ENCODE data around the gene WDR33. TPM values are rescaled to one million over a fixed set of nuclear protein-coding genes. Genes with fewer than 3 reads are reported as not detected.

Gene WDR33
- total RNA-seq, 1 donor from 2014 or later = 54.7 TPM

GRCh38 chr2:127740665-127741288 lies 70.2 kb downstream of the WDR33 start:
- no peak for TF ChIP-seq CTCF (conservative IDR thresholded peaks at IDR 0.05)
- Mint-ChIP-seq H3K4me3 (no peak overlapping the region), H3K36me3 (peaks cover 28% of the 10 kb centered on the region), H3K27ac (no peak overlapping the region), H3K4me1 (ENCODE audit: unreplicated experiment) (peaks cover 4% of the 10 kb centered on the region), H3K9me3 (no peaks in the 10 kb centered on the region), H3K27me3 (no peaks in the 10 kb centered on the region)
- no peak for DNase-seq (ENCODE audit: extremely low spot score, unreplicated experiment)

GRCh38 chr2:127739800-127740199 lies 71.2 kb downstream of the WDR33 start:
- no peak for TF ChIP-seq CTCF (conservative IDR thresholded peaks at IDR 0.05)
- Mint-ChIP-seq H3K36me3 (peaks cover 23% of the 10 kb centered on the region), H3K9me3 (no peaks in the 10 kb centered on the region), H3K4me1 (ENCODE audit: unreplicated experiment) (peaks cover 6% of the 10 kb centered on the region), H3K4me3 (no peak overlapping the region), H3K27me3 (no peaks in the 10 kb centered on the region), H3K27ac (no peak overlapping the region)
- no peak for DNase-seq (ENCODE audit: extremely low spot score, unreplicated experiment)

DNA sequence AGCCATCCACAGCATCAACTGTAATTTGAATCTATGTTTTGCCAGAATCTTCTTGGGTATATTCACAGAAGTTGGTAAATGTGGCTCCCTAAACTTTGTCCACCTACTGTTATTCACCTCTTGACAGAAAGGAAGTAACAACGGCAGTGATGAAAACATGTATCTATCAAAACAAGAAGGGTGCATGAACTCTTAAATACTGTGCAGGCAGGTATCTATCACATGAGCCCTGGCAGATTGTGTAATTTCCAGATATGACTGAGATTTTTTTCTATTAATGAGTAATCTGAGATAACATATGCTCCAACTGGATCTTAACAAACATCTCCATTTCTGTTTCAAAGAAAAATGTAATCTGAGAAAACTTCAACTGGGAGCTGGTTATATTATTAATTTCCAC lies 73.1 kb downstream of the WDR33 start:
- TF ChIP-seq CTCF (conservative IDR thresholded peaks at IDR 0.05) = no peak
- H3K27me3 Mint-ChIP-seq = no peaks in the 10 kb centered on the region
- no peak overlapping the region for H3K27ac Mint-ChIP-seq
- H3K9me3 Mint-ChIP-seq = no peaks in the 10 kb centered on the region
- DNase-seq (ENCODE audit: extremely low spot score, unreplicated experiment) = no peak
- H3K36me3 Mint-ChIP-seq = peaks cover 20% of the 10 kb centered on the region
- peaks cover 6% of the 10 kb centered on the region for H3K4me1 Mint-ChIP-seq (ENCODE audit: unreplicated experiment)
- no peak overlapping the region for H3K4me3 Mint-ChIP-seq

DNA sequence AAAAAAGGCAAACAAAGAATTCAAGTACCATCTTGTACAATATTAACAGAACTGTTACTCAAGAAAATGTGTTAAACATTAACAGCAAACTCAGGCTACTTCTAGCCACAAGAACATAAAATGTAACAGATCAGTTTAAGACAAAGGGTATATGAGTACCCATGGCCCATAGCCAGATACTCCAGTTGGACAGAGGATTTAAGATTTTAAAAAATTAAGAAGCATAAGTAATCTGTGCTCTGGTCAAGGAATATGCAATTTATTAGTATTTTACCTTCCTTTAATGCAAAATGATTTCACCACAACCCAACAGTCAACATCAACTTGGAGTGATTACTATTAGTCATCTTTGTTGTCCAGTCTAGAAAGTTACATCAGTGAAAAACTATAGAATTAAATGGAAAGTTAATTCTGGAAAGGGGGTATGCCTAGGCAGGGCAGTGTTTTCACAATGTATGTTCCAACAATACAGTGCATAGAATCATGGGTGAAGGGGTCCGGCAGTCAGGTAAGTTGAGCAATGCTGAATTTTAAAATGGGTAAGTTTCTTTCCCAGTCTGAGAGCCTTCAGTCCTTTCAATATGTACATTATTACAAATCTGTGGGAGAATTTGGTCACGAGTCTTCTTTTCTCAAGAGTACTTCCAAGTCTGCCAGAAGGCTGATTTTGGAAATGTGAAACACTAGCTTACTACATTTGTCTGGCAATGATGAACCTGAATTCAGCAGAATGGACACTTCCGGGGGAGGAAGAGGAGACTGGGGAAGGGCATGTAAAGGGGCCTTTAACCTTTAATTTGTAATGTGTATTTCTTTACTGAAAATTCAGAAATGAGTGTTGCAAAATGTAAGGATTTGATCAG lies 75.2 kb downstream of the WDR33 start:
- Mint-ChIP-seq H3K4me1 (ENCODE audit: unreplicated experiment) (peaks cover 6% of the 10 kb centered on the region), H3K27ac (no peak overlapping the region), H3K4me3 (no peak overlapping the region), H3K36me3 (peaks cover 12% of the 10 kb centered on the region), H3K27me3 (no peaks in the 10 kb centered on the region), H3K9me3 (no peaks in the 10 kb centered on the region)
- no peak for TF ChIP-seq CTCF (conservative IDR thresholded peaks at IDR 0.05)
- DNase-seq (ENCODE audit: extremely low spot score, unreplicated experiment) = no peak

- H3K9me3 Mint-ChIP-seq = no peaks in the 10 kb centered on the region
- TF ChIP-seq CTCF (conservative IDR thresholded peaks at IDR 0.05) = no peak
- no peaks in the 10 kb centered on the region for H3K27me3 Mint-ChIP-seq
- H3K27ac Mint-ChIP-seq = no peak overlapping the region
- DNase-seq (ENCODE audit: extremely low spot score, unreplicated experiment) = no peak
- H3K4me1 Mint-ChIP-seq (ENCODE audit: unreplicated experiment) = peaks cover 6% of the 10 kb centered on the region
- no peak overlapping the region for H3K4me3 Mint-ChIP-seq
- H3K36me3 Mint-ChIP-seq = peaks cover 12% of the 10 kb centered on the region
Measured at GRCh38 chr2:127735044-127735443, 75.9 kb downstream of the WDR33 start.
